Transverse colon (tissue), 4 donors: ENCODE measurements around the gene LORICRIN. TPM values are rescaled to one million over a fixed set of nuclear protein-coding genes. Genes with fewer than 3 reads are reported as not detected.

Experiments used
- DNase-seq: peaks from one replicate; pipeline ENCODE4 v3.0.0-alpha.2; 2019
- H3K27ac ChIP-seq, 4 donors: fragments of 200-600 bp; sonication (generic); 2 replicates each; pipeline ENCODE4 v1.5.1; 2016 to 2018; ENCODE audit warnings: inconsistent platforms in 4 of 4
- H3K27me3 ChIP-seq: fragments of 200-600 bp; sonication (generic); 2 replicates; pipeline ENCODE4 v1.5.1; 2017; ENCODE audit warnings: inconsistent platforms
- H3K36me3 ChIP-seq, 4 donors: fragments of 200-600 bp; sonication (generic); 2 replicates each; pipeline ENCODE4 v1.5.1; 2017 to 2019; ENCODE audit warnings: inconsistent platforms in 4 of 4
- H3K4me1 ChIP-seq, 4 donors: fragments of 200-600 bp; sonication (generic); 2 replicates each; pipeline ENCODE4 v1.5.1; 2017 to 2020; ENCODE audit warnings: inconsistent platforms in 4 of 4
- H3K4me3 ChIP-seq, 4 donors: fragments of 200-600 bp; sonication (generic); 1 replicate in 1 of 4; 2 replicates in 3 of 4; pipeline versions ENCODE4 v1.5.1 to v1.6.1; 2017 to 2019; ENCODE audit warnings: inconsistent platforms in 4 of 4
- H3K9me3 ChIP-seq, 2 donors: fragments of 200-600 bp; sonication (generic); 2 replicates each; pipeline ENCODE4 v1.5.1; 2017 to 2019; ENCODE audit warnings: inconsistent platforms in 2 of 2
- EP300 ChIP-seq: sonication (generic); formaldehyde crosslinking; IDR thresholded peaks from one replicate; pipeline ENCODE4 v1.6.1; 2017; ENCODE audit warnings: antibody characterized with exemption, low read depth
- POLR2A ChIP-seq: fragments of 450-650 bp; IDR thresholded peaks from one replicate; pipeline ENCODE4 v1.6.1; 2016; ENCODE audit warnings: antibody characterized with exemption, mild to moderate bottlenecking, moderate library complexity
- POLR2AphosphoS5 ChIP-seq, 3 donors: sonication (generic); formaldehyde crosslinking; IDR thresholded peaks; one replicate each; pipeline ENCODE4 v1.6.1; 2016; ENCODE audit warnings: antibody characterized with exemption in 3 of 3
- whole genome bisulfite sequencing, 2 donors: methylation state at CpG; one replicate each; pipeline ENCODE4 v1.1.5; 2018; ENCODE audit warnings: low coverage in 1 of 2; 5-methylcytosine and 5-hydroxymethylcytosine counted together
- in situ Hi-C, 4 donors: fragments of 200-750 bp; cut with MboI; loops; one replicate each; pipeline versions ENCODE4 v1.15.0 to v1.15.1; 2017; ENCODE audit warnings: low sequenced_read_pairs in 3 of 4, low pct_ligation_motif_present in 1 of 4, low pct_unique_long_range_greater_than_20kb in 1 of 4
- intact Hi-C: fragments of 100-400 bp; cut with DNase I; formaldehyde crosslinking; loops from one replicate; pipeline ENCODE4 v1.15.1; 2023; ENCODE audit warnings: low total_unique reads
- total RNA-seq, 4 donors: library from RNA; depleted of rRNA; stranded (reverse); fragments of >200 nt; gene quantifications; one replicate each; pipeline ENCODE4 v1.1.0, GENCODE V29; 2016
- TF ChIP-seq, protein P1 (sequence below), 5 experiments: fragments of 200-600 bp in 3 of 5; fragments of 450-650 bp in 2 of 5; sonication (generic) in 3 of 5; IDR thresholded peaks; 1 replicate in 2 of 5; 2 replicates in 3 of 5; pipeline ENCODE4 v1.5.1; 2016 to 2017; ENCODE audit warnings: antibody characterized with exemption in 5 of 5, inconsistent platforms in 3 of 5, mild to moderate bottlenecking in 2 of 5, moderate library complexity in 1 of 5

The LORICRIN gene
- total RNA-seq, 4 donors from 2014 or later: not detected

DNA sequence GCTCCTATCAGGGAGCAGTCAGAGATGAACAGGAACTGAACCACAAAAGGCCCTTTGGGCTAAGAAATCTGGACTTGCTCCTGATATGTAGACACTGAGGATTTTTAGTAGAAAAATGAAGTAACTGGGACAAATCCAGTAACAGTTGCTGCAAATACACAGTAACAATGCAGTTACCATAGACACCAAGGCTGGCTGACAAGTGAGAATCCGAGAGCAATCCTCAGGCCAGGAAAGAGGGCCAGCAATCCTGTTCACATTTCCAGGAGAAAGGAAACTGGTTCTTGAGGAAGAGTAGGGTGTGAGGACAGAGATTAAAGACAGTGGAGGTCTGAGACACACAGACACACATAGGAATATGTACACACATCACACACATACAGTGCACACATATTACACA, 9.3 kb upstream of the LORICRIN start:
- H3K4me1 ChIP-seq: no peaks in the 10 kb centered on the region
- intact Hi-C loops: no loop called here
- in situ Hi-C loops: no loop called here
- no peak for TF ChIP-seq POLR2AphosphoS5 (IDR thresholded peaks at IDR 0.05)
- no peak for TF ChIP-seq EP300
- TF ChIP-seq, protein P1, sequence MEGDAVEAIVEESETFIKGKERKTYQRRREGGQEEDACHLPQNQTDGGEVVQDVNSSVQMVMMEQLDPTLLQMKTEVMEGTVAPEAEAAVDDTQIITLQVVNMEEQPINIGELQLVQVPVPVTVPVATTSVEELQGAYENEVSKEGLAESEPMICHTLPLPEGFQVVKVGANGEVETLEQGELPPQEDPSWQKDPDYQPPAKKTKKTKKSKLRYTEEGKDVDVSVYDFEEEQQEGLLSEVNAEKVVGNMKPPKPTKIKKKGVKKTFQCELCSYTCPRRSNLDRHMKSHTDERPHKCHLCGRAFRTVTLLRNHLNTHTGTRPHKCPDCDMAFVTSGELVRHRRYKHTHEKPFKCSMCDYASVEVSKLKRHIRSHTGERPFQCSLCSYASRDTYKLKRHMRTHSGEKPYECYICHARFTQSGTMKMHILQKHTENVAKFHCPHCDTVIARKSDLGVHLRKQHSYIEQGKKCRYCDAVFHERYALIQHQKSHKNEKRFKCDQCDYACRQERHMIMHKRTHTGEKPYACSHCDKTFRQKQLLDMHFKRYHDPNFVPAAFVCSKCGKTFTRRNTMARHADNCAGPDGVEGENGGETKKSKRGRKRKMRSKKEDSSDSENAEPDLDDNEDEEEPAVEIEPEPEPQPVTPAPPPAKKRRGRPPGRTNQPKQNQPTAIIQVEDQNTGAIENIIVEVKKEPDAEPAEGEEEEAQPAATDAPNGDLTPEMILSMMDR (IDR thresholded peaks at IDR 0.05): no peak
- TF ChIP-seq POLR2A: no peak
- no peaks in the 10 kb centered on the region for H3K9me3 ChIP-seq
- no peak overlapping the region for H3K4me3 ChIP-seq
- 57% methylated on average over 1 of the region's 1 CpG; no CpG with 5 or more reads in 1 of the 2 donors for WGBS, 2 donors
- DNase-seq: no peak
- H3K27ac ChIP-seq: no peak overlapping the region
- no peaks in the 10 kb centered on the region for H3K27me3 ChIP-seq
- no peaks in the 10 kb centered on the region for H3K36me3 ChIP-seq

DNA sequence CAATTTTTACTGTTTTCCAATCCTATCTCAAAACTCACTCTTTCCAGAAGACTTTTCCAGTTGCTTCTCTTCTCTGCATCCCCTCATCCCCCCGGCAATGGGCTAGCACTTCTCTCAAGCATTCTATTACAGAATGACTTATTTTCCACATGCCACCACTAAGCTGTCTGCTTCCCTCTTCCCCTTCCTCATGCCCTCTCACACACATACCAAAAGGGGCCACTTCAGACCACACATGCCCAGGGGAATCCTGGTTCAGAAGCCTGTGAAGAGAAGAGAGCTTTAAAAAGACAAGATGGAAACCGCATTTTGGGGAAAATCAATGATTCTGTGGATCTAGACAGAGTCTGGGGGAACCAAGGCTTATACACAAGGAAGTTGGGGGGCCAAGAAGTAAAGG, 8.4 kb upstream of the LORICRIN start:
- DNase-seq: no peak
- 60 to 70% methylated on average over 1 to 2 of the region's 2 CpGs for WGBS, 2 donors
- Histone ChIP-seq H3K27ac (no peak overlapping the region), H3K4me3 (no peak overlapping the region), H3K36me3 (no peaks in the 10 kb centered on the region), H3K4me1 (no peaks in the 10 kb centered on the region), H3K9me3 (no peaks in the 10 kb centered on the region), H3K27me3 (no peaks in the 10 kb centered on the region)
- TF ChIP-seq POLR2AphosphoS5 (IDR thresholded peaks at IDR 0.05) (no peak), POLR2A (no peak), EP300 (no peak)
- TF ChIP-seq, protein P1 (IDR thresholded peaks at IDR 0.05): no peak
- intact Hi-C loops: no loop called here
- in situ Hi-C loops: no loop called here

DNA sequence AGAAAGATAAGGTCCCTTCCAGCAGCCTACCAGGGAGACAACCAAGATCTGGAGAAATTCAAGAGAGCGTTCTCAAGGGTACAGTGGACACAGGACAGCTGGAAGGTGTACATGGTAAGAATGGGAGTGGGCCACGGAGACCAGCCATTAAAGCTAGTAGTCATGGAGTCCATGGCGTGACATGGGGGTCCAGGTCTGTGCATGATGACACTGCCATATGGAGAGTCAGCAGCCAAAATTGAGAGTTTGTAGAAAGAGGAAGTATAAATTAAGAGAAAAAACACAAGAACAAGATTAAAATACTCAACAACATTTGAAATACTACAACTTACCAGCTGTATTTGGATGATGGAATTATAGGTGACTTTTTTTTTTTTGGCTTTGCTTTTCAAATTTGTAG, 7.9 kb upstream of the LORICRIN start:
- intact Hi-C loops (no loop called here), in situ Hi-C loops (no loop called here)
- no peaks in the 10 kb centered on the region for H3K9me3 ChIP-seq
- no peak overlapping the region for H3K4me3 ChIP-seq
- H3K36me3 ChIP-seq: no peaks in the 10 kb centered on the region
- no peak overlapping the region for H3K27ac ChIP-seq
- 60 to 88% methylated on average over 1 to 3 of the region's 3 CpGs for WGBS, 2 donors
- H3K27me3 ChIP-seq: no peaks in the 10 kb centered on the region
- no peak for DNase-seq
- TF ChIP-seq EP300 (no peak), POLR2AphosphoS5 (IDR thresholded peaks at IDR 0.05) (no peak)
- no peaks in the 10 kb centered on the region for H3K4me1 ChIP-seq

DNA sequence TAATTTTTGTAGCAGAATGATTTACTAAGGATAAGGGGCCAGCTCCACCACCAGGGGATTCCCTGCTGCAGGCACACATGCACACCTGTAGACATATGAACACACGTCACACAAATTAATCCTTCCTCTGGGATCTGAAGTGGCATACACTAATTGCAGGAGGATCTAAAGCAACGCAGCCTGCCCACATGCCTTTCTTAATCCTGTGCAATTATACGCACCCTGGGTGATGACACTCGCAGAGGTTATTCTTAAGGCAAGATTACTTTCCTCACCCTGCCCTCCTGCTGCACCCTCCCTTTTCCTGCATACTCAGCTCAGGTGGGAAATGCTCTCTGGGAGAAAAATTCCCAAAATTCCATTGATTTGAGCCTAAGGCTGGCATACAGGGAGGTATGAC, 7.5 kb upstream of the LORICRIN start:
- Histone ChIP-seq H3K27ac (no peak overlapping the region), H3K9me3 (no peaks in the 10 kb centered on the region), H3K36me3 (no peaks in the 10 kb centered on the region), H3K4me1 (no peaks in the 10 kb centered on the region), H3K4me3 (no peak overlapping the region), H3K27me3 (no peaks in the 10 kb centered on the region)
- 64 to 80% methylated on average over 4 of the region's 4 CpGs for WGBS, 2 donors
- TF ChIP-seq POLR2A: no peak
- in situ Hi-C loops (no loop called here), intact Hi-C loops (no loop called here)
- no peak for DNase-seq

DNA sequence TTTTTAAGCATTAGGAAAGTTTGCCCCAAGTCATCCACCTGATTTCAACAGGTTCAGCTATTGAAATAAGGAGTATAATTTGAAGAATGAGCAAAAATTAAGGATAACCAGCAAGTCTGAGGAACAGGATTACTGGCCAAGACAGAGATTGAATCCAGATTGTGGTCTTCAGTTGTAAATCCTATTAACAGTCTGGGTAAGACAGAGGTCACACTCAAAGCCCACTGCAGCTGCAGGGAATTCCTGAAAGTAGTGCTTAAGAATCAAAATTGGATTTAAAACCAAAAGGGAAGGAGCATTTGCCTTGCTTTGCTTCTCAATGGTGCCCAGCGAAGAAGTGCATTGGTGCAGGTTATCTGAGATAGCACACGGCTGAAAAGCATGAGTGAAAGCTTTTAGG, 6.4 kb upstream of the LORICRIN start:
- TF ChIP-seq POLR2A (no peak), POLR2AphosphoS5 (IDR thresholded peaks at IDR 0.05) (no peak), EP300 (no peak)
- TF ChIP-seq, protein P1 (IDR thresholded peaks at IDR 0.05): no peak
- DNase-seq: no peak
- no peaks in the 10 kb centered on the region for H3K9me3 ChIP-seq
- no peaks in the 10 kb centered on the region for H3K27me3 ChIP-seq
- no peaks in the 10 kb centered on the region for H3K4me1 ChIP-seq
- 50 to 92% methylated on average over 2 of the region's 2 CpGs for WGBS, 2 donors
- in situ Hi-C loops (no loop called here), intact Hi-C loops (no loop called here)
- no peak overlapping the region for H3K4me3 ChIP-seq
- H3K36me3 ChIP-seq: no peaks in the 10 kb centered on the region
- H3K27ac ChIP-seq: no peak overlapping the region
